Superior temporal gyrus (tissue), 1 donor: ENCODE data around the gene NANOS3.
A peak's percentile ranks its signal among the peaks of the same experiment; 100 is the strongest.
"Not testable (repeated sequence)": the region's sequence is repeated elsewhere in the genome, so short reads cannot be mapped to it uniquely, and the experiment has no call there.

Source experiments
- DNase-seq: peaks from one replicate; pipeline ENCODE4 v3.0.0-alpha.2; 2016; ENCODE audit errors: extremely low spot score

The NANOS3 gene

GRCh38 chr19:13920940-13921747 lies 44.2 kb downstream of the NANOS3 start:
- peak; percentile 59 for DNase-seq

- not testable (repeated sequence) for DNase-seq
These were observed 45.2 kb downstream of the NANOS3 start for GRCh38 chr19:13922118-13922517.

- DNase-seq: no peak
These were observed 46.5 kb downstream of the NANOS3 start for GRCh38 chr19:13923194-13923987.

GRCh38 chr19:13926010-13926409 lies 49.1 kb downstream of the NANOS3 start:
- DNase-seq: no peak

- no peak for DNase-seq
These were observed 49.8 kb downstream of the NANOS3 start for GRCh38 chr19:13926715-13927114.

- no peak for DNase-seq
These were observed 52.4 kb downstream of the NANOS3 start for GRCh38 chr19:13929340-13929739.

GRCh38 chr19:13929956-13930355 lies 53.0 kb downstream of the NANOS3 start:
- no peak for DNase-seq
